ENCODE data around the gene NAT8L.

GRCh38 chr4:2090642-2091041, 31.5 kb downstream of the NAT8L start:
- TF ChIP-seq CTCF (IDR thresholded peaks at IDR 0.05; ENCODE audit: low read length): no peak
- no peak for TF ChIP-seq EZH2 (IDR thresholded peaks at IDR 0.05; ENCODE audit: borderline replicate concordance, low read length)

All from OCI-LY1 (cell line).